DOHH2 (cell line): Measurements from ENCODE around the gene SLC25A1.
A peak's percentile ranks its signal among the peaks of the same experiment; 100 is the strongest.

Experiments used
- H3F3A ChIP-seq: fragments of 200-600 bp; sonication (generic), shearing (Covaris generic); 2 replicates; pipeline ENCODE4 v1.6.0; 2016; ENCODE audit warnings: antibody characterized with exemption, mild to moderate bottlenecking; ENCODE audit not compliant: control insufficient read depth, insufficient read depth
- H3K27ac ChIP-seq: fragments of 200-600 bp; sonication (generic); 2 replicates; pipeline ENCODE4 v1.5.1; 2014; ENCODE audit warnings: low read depth, mild to moderate bottlenecking, low read length, moderate library complexity
- H3K27me3 ChIP-seq: fragments of 200-600 bp; sonication (generic); 2 replicates; pipeline ENCODE4 v1.6.1; 2014; ENCODE audit warnings: mild to moderate bottlenecking, low read length, mixed read lengths; ENCODE audit not compliant: control insufficient read depth
- H3K36me3 ChIP-seq: fragments of 200-600 bp; sonication (generic); 2 replicates; pipeline ENCODE4 v1.6.1; 2014; ENCODE audit warnings: mild to moderate bottlenecking, low read length, moderate library complexity, mixed read lengths; ENCODE audit not compliant: control insufficient read depth
- H3K4me1 ChIP-seq: fragments of 200-600 bp; sonication (generic); 2 replicates; pipeline ENCODE4 v1.6.1; 2014; ENCODE audit warnings: mild to moderate bottlenecking, low read length, mixed read lengths; ENCODE audit not compliant: control insufficient read depth
- H3K4me2 ChIP-seq: fragments of 200-600 bp; sonication (generic); 2 replicates; pipeline ENCODE4 v1.6.0; 2014; ENCODE audit warnings: mild to moderate bottlenecking, low read length, moderate library complexity
- H3K4me3 ChIP-seq: fragments of 200-600 bp; sonication (generic); 2 replicates; pipeline ENCODE4 v1.5.1; 2014; ENCODE audit warnings: mild to moderate bottlenecking, low read length, mixed read lengths
- H3K79me2 ChIP-seq: fragments of 200-600 bp; sonication (generic); 2 replicates; pipeline ENCODE4 v1.6.1; 2014; ENCODE audit warnings: mild to moderate bottlenecking, low read length, mixed read lengths; ENCODE audit not compliant: control insufficient read depth
- H3K9me2 ChIP-seq: fragments of 200-600 bp; sonication (generic); replicated peaks from 2 replicates; pipeline ENCODE4 v1.6.1; 2014; ENCODE audit warnings: mild to moderate bottlenecking, low read length, mixed read lengths; ENCODE audit not compliant: control insufficient read depth
- H3K9me3 ChIP-seq: fragments of 200-600 bp; sonication (generic); 2 replicates; pipeline ENCODE4 v1.6.1; 2014; ENCODE audit warnings: antibody characterized with exemption, low read length, mixed read lengths; ENCODE audit not compliant: control insufficient read depth, insufficient read depth
- H4K20me1 ChIP-seq: fragments of 200-600 bp; sonication (generic); 2 replicates; pipeline ENCODE4 v1.6.0; 2014; ENCODE audit warnings: low read depth, mild to moderate bottlenecking, antibody characterized with exemption, low read length, moderate library complexity; ENCODE audit not compliant: control insufficient read depth, insufficient read depth
- CTCF ChIP-seq: fragments of 200-600 bp; sonication (generic); IDR thresholded peaks from one replicate; pipeline ENCODE4 v1.5.1; 2014; ENCODE audit warnings: antibody characterized with exemption, mild to moderate bottlenecking, low read depth, low read length; ENCODE audit not compliant: poor library complexity, severe bottlenecking
- EZH2phosphoT487 ChIP-seq: fragments of 200-600 bp; sonication (generic); IDR thresholded peaks from 2 replicates; pipeline ENCODE4 v1.6.1; 2017; ENCODE audit warnings: borderline replicate concordance, mild to moderate bottlenecking, antibody characterized with exemption, low read length, moderate library complexity, mixed read lengths

SLC25A1 gene

DNA sequence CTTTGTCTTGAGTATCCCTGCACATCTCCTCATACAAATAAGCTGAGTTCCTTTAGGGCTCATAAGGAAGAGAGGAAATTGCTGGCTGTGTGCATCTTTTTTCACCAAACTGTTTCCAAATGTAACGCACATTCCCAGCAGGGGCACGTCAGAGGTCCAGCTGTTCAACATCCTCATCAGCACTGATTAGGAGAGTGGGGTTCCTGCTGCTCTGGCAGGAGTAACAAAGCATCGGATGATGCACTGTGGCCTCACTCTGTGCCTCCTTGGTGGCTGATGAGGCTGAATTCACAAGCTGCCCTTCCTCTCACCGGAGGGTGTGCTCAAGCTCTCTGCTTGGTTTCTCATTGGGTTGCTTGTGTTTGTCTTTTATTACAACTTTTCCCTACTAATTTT is 35.5 kb upstream of the SLC25A1 start:
- Histone ChIP-seq H3K4me1 (peaks cover 20% of the 10 kb centered on the region), H3K9me3 (no peaks in the 10 kb centered on the region), H3F3A (no peaks in the 10 kb centered on the region), H3K27me3 (peaks cover 22% of the 10 kb centered on the region; the same call in 1 of the 2 replicates), H3K4me2 (no peak overlapping the region), H3K27ac (no peak overlapping the region), H3K9me2 (no peaks in the 10 kb centered on the region), H3K79me2 (no peaks in the 10 kb centered on the region), H4K20me1 (no peaks in the 10 kb centered on the region), H3K36me3 (no peaks in the 10 kb centered on the region), H3K4me3 (no peak overlapping the region)
- no peak for TF ChIP-seq EZH2phosphoT487
- TF ChIP-seq CTCF, result no peak

- H3K9me2 ChIP-seq, result no peaks in the 10 kb centered on the region
- peaks cover 20% of the 10 kb centered on the region for H3K4me1 ChIP-seq
- peaks cover 26% of the 10 kb centered on the region for H3K27me3 ChIP-seq
- 0 out of 2 replicates have a peak overlapping the region, but pooled peaks have one; percentile 8 for H3K4me3 ChIP-seq
- no peaks in the 10 kb centered on the region for H4K20me1 ChIP-seq
- H3K36me3 ChIP-seq, result no peaks in the 10 kb centered on the region
- no peaks in the 10 kb centered on the region for H3K79me2 ChIP-seq
- H3K9me3 ChIP-seq, result no peaks in the 10 kb centered on the region
- no peak overlapping the region for H3K27ac ChIP-seq
- H3K4me2 ChIP-seq, result peak overlapping the region; percentile 37
- no peaks in the 10 kb centered on the region for H3F3A ChIP-seq
- TF ChIP-seq CTCF, result no peak
Measured at GRCh38 chr22:19213442-19214077, 35.0 kb upstream of the SLC25A1 start.

DNA sequence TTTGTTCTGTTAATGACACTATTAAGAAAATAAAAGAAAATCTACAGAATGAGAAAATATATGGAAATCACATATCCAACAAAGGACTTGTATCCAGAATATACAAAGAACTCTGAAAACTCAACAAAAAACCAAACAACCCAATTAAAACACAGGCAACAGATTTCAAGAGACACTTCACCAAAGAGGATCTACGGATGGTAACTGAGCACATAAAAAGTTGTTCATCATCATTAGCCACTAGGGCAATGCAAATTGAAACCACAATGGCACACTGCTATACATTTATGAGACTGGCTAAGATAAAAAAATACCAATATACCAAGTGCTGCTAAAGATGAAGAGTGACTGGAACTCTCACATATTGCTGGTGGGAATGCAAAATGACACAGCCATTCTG is 34.5 kb upstream of the SLC25A1 start:
- Histone ChIP-seq H4K20me1 (no peaks in the 10 kb centered on the region), H3K9me2 (no peaks in the 10 kb centered on the region), H3K36me3 (no peaks in the 10 kb centered on the region), H3K4me3 (no peak overlapping the region), H3K4me1 (peaks cover 18% of the 10 kb centered on the region), H3K9me3 (no peaks in the 10 kb centered on the region), H3K27ac (no peak overlapping the region), H3K4me2 (peak overlapping the region; percentile 37), H3F3A (no peaks in the 10 kb centered on the region), H3K27me3 (peaks cover 29% of the 10 kb centered on the region), H3K79me2 (no peaks in the 10 kb centered on the region)
- TF ChIP-seq CTCF, result no peak
- TF ChIP-seq EZH2phosphoT487, result no peak
